Nephron (organoid): ENCODE data around the gene EBPL.

Experiments used
- H3K27ac Mint-ChIP-seq, 3 experiments: 2 replicates each; pipeline ENCODE4 v1.8.0; 2020; ENCODE audit warnings: mixed read lengths in 3 of 3, mild to moderate bottlenecking in 2 of 3, moderate library complexity in 1 of 3
- H3K27me3 Mint-ChIP-seq: 2 replicates; pipeline ENCODE4 v1.8.0; 2021; ENCODE audit warnings: low read depth, mild to moderate bottlenecking, moderate library complexity, mixed read lengths
- H3K36me3 Mint-ChIP-seq: 2 replicates; pipeline ENCODE4 v1.8.0; 2020; ENCODE audit warnings: low read depth, mixed read lengths
- H3K4me1 Mint-ChIP-seq: 2 replicates; pipeline ENCODE4 v1.8.0; 2020; ENCODE audit warnings: mixed read lengths
- H3K4me3 Mint-ChIP-seq, 3 experiments: 2 replicates each; pipeline ENCODE4 v1.8.0; 2020; ENCODE audit warnings: mild to moderate bottlenecking in 3 of 3, mixed read lengths in 3 of 3, moderate library complexity in 2 of 3
- H3K9me3 Mint-ChIP-seq: 2 replicates; pipeline ENCODE4 v1.8.0; 2020; ENCODE audit warnings: mixed read lengths
- CTCF ChIP-seq, 3 experiments: fragments of 200-600 bp; sonication (generic); IDR thresholded peaks; one replicate each; pipeline ENCODE4 v1.5.0; 2021; ENCODE audit warnings: antibody characterized with exemption in 3 of 3; ENCODE audit not compliant: unreplicated experiment in 3 of 3

Gene EBPL

GRCh38 chr13:49681842-49682435, 9.3 kb downstream of the EBPL start:
- Mint-ChIP-seq H3K27ac (no peak overlapping the region), H3K4me1 (peaks cover 5% of the 10 kb centered on the region), H3K4me3 (no peak overlapping the region), H3K27me3 (no peaks in the 10 kb centered on the region), H3K36me3 (peaks cover 54% of the 10 kb centered on the region), H3K9me3 (peaks cover 7% of the 10 kb centered on the region)
- no peak for TF ChIP-seq CTCF (IDR thresholded peaks at IDR 0.05; ENCODE audit: unreplicated experiment in 3 of 3)

DNA sequence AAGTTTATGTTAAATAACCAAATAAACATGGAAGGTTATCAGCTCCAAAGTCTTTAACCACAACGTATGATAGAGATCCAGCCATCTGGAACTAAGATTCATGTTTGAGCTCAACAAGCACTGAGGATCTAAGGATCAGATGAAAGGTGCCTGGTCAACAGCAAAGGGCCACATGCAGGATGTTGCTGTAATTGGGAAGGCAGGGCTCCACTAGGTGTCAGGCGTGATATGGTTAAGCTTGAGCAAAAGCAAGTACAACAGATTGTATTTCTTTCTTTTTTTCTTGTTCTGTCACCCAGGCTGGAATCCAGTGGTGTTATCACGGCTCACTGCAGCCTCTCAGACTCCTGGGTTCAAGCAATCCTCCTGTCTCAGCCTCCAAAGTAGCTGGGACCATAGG, 12.0 kb downstream of the EBPL start:
- peaks cover 5% of the 10 kb centered on the region for H3K4me1 Mint-ChIP-seq
- no peaks in the 10 kb centered on the region for H3K27me3 Mint-ChIP-seq
- H3K9me3 Mint-ChIP-seq: peaks cover 10% of the 10 kb centered on the region
- peak overlapping the region in 1 of 3 experiments; percentile 50 for H3K27ac Mint-ChIP-seq
- TF ChIP-seq CTCF (IDR thresholded peaks at IDR 0.05; ENCODE audit: unreplicated experiment in 3 of 3): no peak
- H3K36me3 Mint-ChIP-seq: peaks cover 56% of the 10 kb centered on the region
- H3K4me3 Mint-ChIP-seq: no peak overlapping the region

GRCh38 chr13:49678191-49678914, 12.9 kb downstream of the EBPL start:
- Mint-ChIP-seq H3K9me3 (peaks cover 10% of the 10 kb centered on the region), H3K27ac (no peak overlapping the region), H3K36me3 (peaks cover 52% of the 10 kb centered on the region), H3K4me3 (no peak overlapping the region), H3K27me3 (no peaks in the 10 kb centered on the region), H3K4me1 (peaks cover 5% of the 10 kb centered on the region)
- TF ChIP-seq CTCF (IDR thresholded peaks at IDR 0.05; ENCODE audit: unreplicated experiment in 3 of 3): no peak

- no peaks in the 10 kb centered on the region for H3K27me3 Mint-ChIP-seq
- no peak overlapping the region for H3K27ac Mint-ChIP-seq
- TF ChIP-seq CTCF (IDR thresholded peaks at IDR 0.05; ENCODE audit: unreplicated experiment in 3 of 3): no peak
- H3K4me3 Mint-ChIP-seq: no peak overlapping the region
- peaks cover 52% of the 10 kb centered on the region for H3K36me3 Mint-ChIP-seq
- H3K4me1 Mint-ChIP-seq: peaks cover 4% of the 10 kb centered on the region
- peaks cover 10% of the 10 kb centered on the region for H3K9me3 Mint-ChIP-seq
Measured at GRCh38 chr13:49676581-49677298, 14.5 kb downstream of the EBPL start.

DNA sequence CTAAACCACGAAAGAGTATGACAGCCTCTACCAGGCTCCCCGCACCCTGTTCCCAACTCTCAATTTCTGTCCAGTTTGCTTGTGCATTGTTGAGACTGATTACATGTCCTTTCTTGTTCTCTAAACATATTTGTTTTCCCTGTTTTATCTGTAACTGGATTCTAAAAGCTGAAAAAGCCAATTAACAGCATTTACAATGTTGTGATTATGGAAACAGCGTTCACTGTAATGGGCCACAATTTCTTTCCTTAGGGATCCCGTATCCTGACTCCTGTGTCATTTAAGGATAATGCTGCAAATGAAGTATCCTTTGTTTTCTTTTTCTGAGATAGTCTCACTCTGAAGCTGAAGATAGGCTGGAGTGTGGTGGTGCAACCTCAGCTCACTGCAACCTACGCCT, 20.5 kb downstream of the EBPL start:
- TF ChIP-seq CTCF (IDR thresholded peaks at IDR 0.05; ENCODE audit: unreplicated experiment in 3 of 3): no peak
- peaks cover 8% of the 10 kb centered on the region for H3K4me1 Mint-ChIP-seq
- H3K9me3 Mint-ChIP-seq: no peaks in the 10 kb centered on the region
- H3K27me3 Mint-ChIP-seq: peaks cover 2% of the 10 kb centered on the region
- peak overlapping the region in 1 of 3 experiments; percentile 55 for H3K27ac Mint-ChIP-seq
- peaks cover 41% of the 10 kb centered on the region for H3K36me3 Mint-ChIP-seq
- no peak overlapping the region for H3K4me3 Mint-ChIP-seq
